Naive B cell (primary cell): ENCODE measurements around the gene TLCD3A. TPM values are rescaled to one million over a fixed set of nuclear protein-coding genes. Genes with fewer than 3 reads are reported as not detected.

Experiments used
- ATAC-seq, 2 donors: fragments of 150-1000 bp; cut with Tn5 transposase; 2 replicates each; pipeline ENCODE4 v1.10.0; 2021; ENCODE audit warnings: low read depth in 2 of 2, mild to moderate bottlenecking in 2 of 2, moderate library complexity in 2 of 2
- DNase-seq: peaks from one replicate; pipeline ENCODE4 v3.0.0; 2022
- H3K27ac Mint-ChIP-seq, 6 donors: one replicate each; pipeline ENCODE4 v1.8.0; 2020 to 2022; ENCODE audit warnings: mild to moderate bottlenecking in 6 of 6, mixed read lengths in 6 of 6, moderate library complexity in 5 of 6, inconsistent platforms in 2 of 6
- H3K27me3 Mint-ChIP-seq, 3 donors: one replicate each; pipeline ENCODE4 v1.8.0; 2021 to 2022; ENCODE audit warnings: mixed read lengths in 3 of 3, mild to moderate bottlenecking in 1 of 3
- H3K36me3 Mint-ChIP-seq, 2 donors: one replicate each; pipeline ENCODE4 v1.8.0; 2020 to 2022; ENCODE audit warnings: mixed read lengths in 2 of 2, inconsistent platforms in 1 of 2, mild to moderate bottlenecking in 1 of 2
- H3K4me1 Mint-ChIP-seq, 3 donors: one replicate each; pipeline ENCODE4 v1.8.0; 2020 to 2022; ENCODE audit warnings: mixed read lengths in 3 of 3, inconsistent platforms in 1 of 3, mild to moderate bottlenecking in 1 of 3, moderate library complexity in 1 of 3
- H3K4me3 Mint-ChIP-seq, 8 donors: one replicate each; pipeline ENCODE4 v1.8.0; 2020 to 2022; ENCODE audit warnings: mild to moderate bottlenecking in 8 of 8, mixed read lengths in 8 of 8, moderate library complexity in 8 of 8, inconsistent platforms in 2 of 8
- H3K9me3 Mint-ChIP-seq, 7 donors: one replicate each; pipeline ENCODE4 v1.8.0; 2020 to 2022; ENCODE audit warnings: mixed read lengths in 7 of 7, mild to moderate bottlenecking in 5 of 7, inconsistent platforms in 2 of 7, moderate library complexity in 1 of 7
- polyA plus RNA-seq, 6 donors: library from polyadenylated mRNA; unstranded; fragments of 300-500 nt; fragmentation: Illumina TruSeq; gene quantifications; one replicate each; pipeline ENCODE4 v1.2.3, GENCODE V29; 2021; ENCODE audit warnings: low read depth in 6 of 6

The TLCD3A gene
- polyA plus RNA-seq: under 1 TPM in 4 of 6 donors, not detected in 2; 0.10 to 0.64 (median 0.38) TPM

GRCh38 chr17:732067-732901 lies at the start of gene TLCD3A:
Gene TLCD3A, plus strand, starts transcription at chr17:732596. Its CDS starts 52 bp downstream, at chr17:732648.
- peaks cover 0 to 14% (median 12%) of the 10 kb centered on the region in 3 donors for H3K4me1 Mint-ChIP-seq
- H3K4me3 Mint-ChIP-seq: peak within 1 kb of the TSS; percentile 82 to 90 (median 88)
- ATAC-seq (peak; percentile 63 to 66), DNase-seq (peak; percentile 31)
- peak within 1 kb of the TSS in 4 of 6 donors; percentile 59 to 79 (median 68) for H3K27ac Mint-ChIP-seq
- no peaks in the 10 kb centered on the region for H3K36me3 Mint-ChIP-seq
- peaks cover 9 to 33% (median 21%) of the 10 kb centered on the region in 3 donors for H3K27me3 Mint-ChIP-seq
- no peaks in the 10 kb centered on the region for H3K9me3 Mint-ChIP-seq

GRCh38 chr17:683040-683439 lies 49.4 kb upstream of the TLCD3A start:
- Mint-ChIP-seq H3K4me1 (peaks cover 2 to 18% (median 12%) of the 10 kb centered on the region in 3 donors), H3K9me3 (no peaks in the 10 kb centered on the region), H3K27me3 (no peaks in the 10 kb centered on the region), H3K36me3 (peaks cover 0 to 14% of the 10 kb centered on the region in 2 donors), H3K4me3 (no peak overlapping the region), H3K27ac (peak overlapping the region in 1 of 6 donors; percentile 13)
- no peak for DNase-seq
- no peak for ATAC-seq

- peak overlapping the region in 1 of 6 donors; percentile 4 for H3K27ac Mint-ChIP-seq
- ATAC-seq (no peak), DNase-seq (no peak)
- no peaks in the 10 kb centered on the region for H3K27me3 Mint-ChIP-seq
- H3K4me1 Mint-ChIP-seq: peaks cover 7 to 18% (median 12%) of the 10 kb centered on the region in 3 donors
- no peaks in the 10 kb centered on the region for H3K9me3 Mint-ChIP-seq
- H3K36me3 Mint-ChIP-seq: peaks cover 0 to 14% of the 10 kb centered on the region in 2 donors
- H3K4me3 Mint-ChIP-seq: no peak overlapping the region
These were observed 48.7 kb upstream of the TLCD3A start for GRCh38 chr17:683499-684254.

GRCh38 chr17:685006-685405 lies 47.4 kb upstream of the TLCD3A start:
- DNase-seq (no peak), ATAC-seq (no peak)
- H3K4me3 Mint-ChIP-seq: no peak overlapping the region
- H3K36me3 Mint-ChIP-seq: peaks cover 0 to 14% of the 10 kb centered on the region in 2 donors
- no peaks in the 10 kb centered on the region for H3K9me3 Mint-ChIP-seq
- H3K27ac Mint-ChIP-seq: peak overlapping the region in 2 of 6 donors; percentile 2 to 59
- peaks cover 7 to 14% (median 12%) of the 10 kb centered on the region in 3 donors for H3K4me1 Mint-ChIP-seq
- H3K27me3 Mint-ChIP-seq: no peaks in the 10 kb centered on the region

GRCh38 chr17:688100-688989 lies 44.1 kb upstream of the TLCD3A start:
- Mint-ChIP-seq H3K4me1 (peaks cover 0 to 5% (median 4%) of the 10 kb centered on the region in 3 donors), H3K36me3 (peaks cover 8 to 18% of the 10 kb centered on the region in 2 donors), H3K27ac (no peak overlapping the region), H3K4me3 (no peak overlapping the region), H3K9me3 (no peaks in the 10 kb centered on the region), H3K27me3 (no peaks in the 10 kb centered on the region)
- DNase-seq: no peak
- no peak for ATAC-seq

GRCh38 chr17:689556-690275 lies 42.7 kb upstream of the TLCD3A start:
- no peak overlapping the region for H3K27ac Mint-ChIP-seq

GRCh38 chr17:690361-690760 lies 42.0 kb upstream of the TLCD3A start:
- H3K36me3 Mint-ChIP-seq: peaks cover 8 to 28% of the 10 kb centered on the region in 2 donors
- ATAC-seq (no peak), DNase-seq (no peak)
- H3K4me1 Mint-ChIP-seq: peaks cover 0 to 5% (median 0%) of the 10 kb centered on the region in 3 donors
- no peaks in the 10 kb centered on the region for H3K9me3 Mint-ChIP-seq
- no peak overlapping the region for H3K4me3 Mint-ChIP-seq
- no peaks in the 10 kb centered on the region for H3K27me3 Mint-ChIP-seq
- peak overlapping the region in 1 of 6 donors; percentile 53 for H3K27ac Mint-ChIP-seq

More at GRCh38 chr17:689556-690275, 42.7 kb upstream of the TLCD3A start:
- ATAC-seq: no peak
- Mint-ChIP-seq H3K36me3 (peaks cover 8 to 23% of the 10 kb centered on the region in 2 donors), H3K4me3 (peak overlapping the region in 1 of 8 donors; percentile 5), H3K4me1 (peaks cover 0 to 5% (median 0%) of the 10 kb centered on the region in 3 donors), H3K9me3 (no peaks in the 10 kb centered on the region), H3K27me3 (no peaks in the 10 kb centered on the region)
- no peak for DNase-seq

- H3K27ac Mint-ChIP-seq: no peak overlapping the region
- H3K27me3 Mint-ChIP-seq: no peaks in the 10 kb centered on the region
- peaks cover 0 to 5% (median 0%) of the 10 kb centered on the region in 3 donors for H3K4me1 Mint-ChIP-seq
- peaks cover 17 to 28% of the 10 kb centered on the region in 2 donors for H3K36me3 Mint-ChIP-seq
- no peaks in the 10 kb centered on the region for H3K9me3 Mint-ChIP-seq
- DNase-seq (no peak), ATAC-seq (no peak)
- no peak overlapping the region for H3K4me3 Mint-ChIP-seq
These were observed 41.0 kb upstream of the TLCD3A start for GRCh38 chr17:691423-691822.

GRCh38 chr17:692116-692515 lies 40.3 kb upstream of the TLCD3A start:
- DNase-seq (no peak), ATAC-seq (no peak)
- Mint-ChIP-seq H3K4me1 (peaks cover 0 to 5% (median 0%) of the 10 kb centered on the region in 3 donors), H3K9me3 (no peaks in the 10 kb centered on the region), H3K27ac (no peak overlapping the region), H3K36me3 (peaks cover 22 to 32% of the 10 kb centered on the region in 2 donors), H3K27me3 (no peaks in the 10 kb centered on the region), H3K4me3 (no peak overlapping the region)

GRCh38 chr17:693791-694638 lies 38.4 kb upstream of the TLCD3A start:
- no peak for ATAC-seq
- no peak overlapping the region for H3K4me3 Mint-ChIP-seq
- no peaks in the 10 kb centered on the region for H3K4me1 Mint-ChIP-seq
- peaks cover 26 to 37% of the 10 kb centered on the region in 2 donors for H3K36me3 Mint-ChIP-seq
- no peaks in the 10 kb centered on the region for H3K27me3 Mint-ChIP-seq
- no peaks in the 10 kb centered on the region for H3K9me3 Mint-ChIP-seq
- DNase-seq: no peak
- no peak overlapping the region for H3K27ac Mint-ChIP-seq

GRCh38 chr17:696369-696768 lies 36.0 kb upstream of the TLCD3A start:
- H3K27ac Mint-ChIP-seq: no peak overlapping the region

More at GRCh38 chr17:696369-696768, 36.0 kb upstream of the TLCD3A start:
- peaks cover 0 to 2% (median 0%) of the 10 kb centered on the region in 3 donors for H3K4me1 Mint-ChIP-seq
- H3K36me3 Mint-ChIP-seq: peaks cover 17 to 24% of the 10 kb centered on the region in 2 donors
- H3K4me3 Mint-ChIP-seq: no peak overlapping the region
- no peaks in the 10 kb centered on the region for H3K27me3 Mint-ChIP-seq
- DNase-seq (no peak), ATAC-seq (no peak)
- H3K9me3 Mint-ChIP-seq: no peaks in the 10 kb centered on the region
